Peyer's patch (tissue), 4 donors: ENCODE data around the gene PDK2.

Experiments used
- POLR2A ChIP-seq, 2 donors: fragments of 450-650 bp; IDR thresholded peaks; one replicate each; pipeline ENCODE4 v1.5.1; 2017; ENCODE audit warnings: antibody characterized with exemption in 2 of 2, mild to moderate bottlenecking in 2 of 2, moderate library complexity in 2 of 2
- TF ChIP-seq, protein P1 (sequence below), 6 experiments: fragments of 450-650 bp in 4 of 6; fragments of 200-600 bp in 2 of 6; sonication (generic) in 1 of 6; IDR thresholded peaks; one replicate each; pipeline ENCODE4 v1.5.1; 2017 to 2019; ENCODE audit warnings: antibody characterized with exemption in 6 of 6, mild to moderate bottlenecking in 3 of 6, moderate library complexity in 1 of 6

GRCh38 chr17:50074227-50074626 is 20.9 kb upstream of the PDK2 start:
- no peak for TF ChIP-seq POLR2A (IDR thresholded peaks at IDR 0.05)
- TF ChIP-seq, protein P1, sequence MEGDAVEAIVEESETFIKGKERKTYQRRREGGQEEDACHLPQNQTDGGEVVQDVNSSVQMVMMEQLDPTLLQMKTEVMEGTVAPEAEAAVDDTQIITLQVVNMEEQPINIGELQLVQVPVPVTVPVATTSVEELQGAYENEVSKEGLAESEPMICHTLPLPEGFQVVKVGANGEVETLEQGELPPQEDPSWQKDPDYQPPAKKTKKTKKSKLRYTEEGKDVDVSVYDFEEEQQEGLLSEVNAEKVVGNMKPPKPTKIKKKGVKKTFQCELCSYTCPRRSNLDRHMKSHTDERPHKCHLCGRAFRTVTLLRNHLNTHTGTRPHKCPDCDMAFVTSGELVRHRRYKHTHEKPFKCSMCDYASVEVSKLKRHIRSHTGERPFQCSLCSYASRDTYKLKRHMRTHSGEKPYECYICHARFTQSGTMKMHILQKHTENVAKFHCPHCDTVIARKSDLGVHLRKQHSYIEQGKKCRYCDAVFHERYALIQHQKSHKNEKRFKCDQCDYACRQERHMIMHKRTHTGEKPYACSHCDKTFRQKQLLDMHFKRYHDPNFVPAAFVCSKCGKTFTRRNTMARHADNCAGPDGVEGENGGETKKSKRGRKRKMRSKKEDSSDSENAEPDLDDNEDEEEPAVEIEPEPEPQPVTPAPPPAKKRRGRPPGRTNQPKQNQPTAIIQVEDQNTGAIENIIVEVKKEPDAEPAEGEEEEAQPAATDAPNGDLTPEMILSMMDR (IDR thresholded peaks at IDR 0.05): no peak
